Measurements from ENCODE around the gene KATNBL1.
"Not testable (repeated sequence)": the region's sequence is repeated elsewhere in the genome, so short reads cannot be mapped to it uniquely, and the experiment has no call there.

KATNBL1 gene

GRCh38 chr15:34193272-34193671 lies 16.6 kb downstream of the KATNBL1 start:
- DNase-seq: not testable (repeated sequence)

DNA sequence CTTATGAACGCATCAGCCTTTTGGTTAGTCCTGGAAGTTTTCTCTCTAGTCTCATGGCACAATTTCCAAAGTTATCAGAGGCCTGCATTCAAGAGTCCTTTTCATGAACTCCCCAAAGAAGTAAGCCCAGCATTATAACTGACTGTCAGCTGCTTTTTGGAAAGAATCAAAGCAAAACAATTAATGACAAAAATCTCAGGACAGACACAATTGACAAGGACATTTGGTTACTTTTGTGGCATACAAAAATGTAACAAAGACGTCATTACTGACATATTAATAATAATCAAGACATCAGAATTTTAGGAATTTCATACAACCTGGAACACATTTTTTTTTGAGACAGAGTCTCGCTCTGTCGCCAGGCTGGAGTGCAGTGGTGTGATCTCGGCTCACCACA lies 21.2 kb downstream of the KATNBL1 start:
- no peak for DNase-seq

- DNase-seq: no peak
These were observed 24.2 kb downstream of the KATNBL1 start for GRCh38 chr15:34185666-34186065.

DNA sequence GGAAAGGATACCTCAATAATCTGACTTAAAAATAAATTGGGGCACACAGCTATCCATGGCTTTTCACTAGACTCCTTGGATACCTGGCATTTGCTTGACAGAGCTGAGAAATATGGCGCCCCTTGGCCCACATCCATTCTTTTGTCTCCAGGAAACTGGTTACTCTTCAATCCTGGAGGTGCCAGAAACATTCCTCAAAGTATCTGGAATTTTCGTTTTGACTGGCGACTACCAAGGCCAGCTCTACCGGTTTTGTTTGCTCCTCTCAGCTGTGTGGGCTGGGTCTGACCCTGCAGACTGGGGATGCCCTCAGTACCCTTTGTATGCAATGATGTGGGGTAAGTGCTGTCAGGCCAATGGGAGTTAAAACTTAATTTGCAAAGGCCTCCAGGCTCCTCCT lies 27.0 kb downstream of the KATNBL1 start:
- peak; percentile 91 for DNase-seq

DNA sequence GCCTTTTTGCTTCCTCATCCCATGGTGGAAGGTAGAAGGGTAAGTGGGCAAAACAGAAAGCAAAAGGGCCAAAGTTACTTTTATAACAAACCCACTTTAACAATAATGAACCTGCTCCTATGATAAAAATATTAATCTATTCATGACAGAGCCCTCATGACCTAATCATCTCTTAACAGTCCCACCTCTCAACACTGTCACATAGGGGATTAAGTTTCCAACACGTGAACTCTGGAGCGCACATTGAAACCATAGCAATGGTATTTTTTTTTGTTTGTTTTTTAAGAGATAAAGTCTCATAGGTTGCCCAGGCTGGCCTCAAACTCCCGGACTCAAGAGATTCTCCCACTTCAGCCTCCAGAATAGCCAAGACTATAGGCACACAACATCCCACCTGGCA lies 30.7 kb downstream of the KATNBL1 start:
- no peak for DNase-seq

- not testable (repeated sequence) for DNase-seq
These were observed 43.8 kb downstream of the KATNBL1 start for GRCh38 chr15:34165987-34166573.

DNA sequence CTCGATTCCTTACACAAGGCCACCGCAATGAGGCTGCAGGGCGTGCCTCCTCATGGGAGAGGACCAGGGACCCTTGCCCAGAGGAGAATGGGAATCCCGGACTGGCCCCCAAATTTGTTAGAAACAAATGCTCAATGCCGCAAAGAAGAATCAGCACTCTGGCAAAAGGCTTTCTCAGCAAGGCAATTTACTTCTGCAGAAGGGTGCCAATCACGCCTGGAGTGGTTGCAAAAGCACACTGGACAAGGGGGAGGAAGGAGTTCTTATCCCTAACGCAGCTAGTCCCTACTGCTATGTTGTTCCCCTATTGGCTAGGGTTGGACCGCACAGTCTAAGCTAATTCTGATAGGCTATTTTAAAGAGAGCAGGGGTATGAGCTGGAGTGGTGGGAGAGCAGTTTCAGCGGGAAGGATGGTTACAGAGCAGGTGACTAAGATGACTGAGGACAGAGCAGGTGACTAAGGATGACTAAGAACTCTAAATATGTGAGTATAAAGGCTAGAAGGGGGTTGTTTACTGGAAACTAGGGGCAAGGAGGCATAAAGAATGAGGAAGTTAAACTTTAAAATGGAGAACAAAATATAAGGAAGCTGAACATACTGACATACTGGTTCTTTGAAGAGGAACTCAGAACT lies 48.5 kb downstream of the KATNBL1 start:
- peak; percentile 79 for DNase-seq

DNA sequence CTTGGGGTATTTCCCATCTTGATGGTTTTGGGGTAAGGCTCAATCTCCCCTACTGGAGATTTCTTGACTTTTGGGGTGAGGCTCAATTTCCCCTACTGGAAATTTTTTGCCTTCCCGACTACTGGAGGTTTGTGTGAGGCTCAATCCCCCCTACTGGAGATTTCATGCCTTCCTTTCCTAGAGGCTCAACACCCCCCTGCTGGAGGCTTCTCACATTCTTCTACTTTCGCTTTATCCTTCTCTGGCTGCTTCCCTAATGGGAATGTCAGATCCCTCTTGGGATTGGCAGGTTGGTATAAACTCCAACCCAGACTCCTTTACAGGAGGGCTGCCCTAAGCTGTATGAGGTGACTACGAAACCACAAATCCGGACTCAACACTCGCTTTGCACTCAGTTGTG lies 49.2 kb downstream of the KATNBL1 start:
- peak; percentile 63 for DNase-seq

DNA sequence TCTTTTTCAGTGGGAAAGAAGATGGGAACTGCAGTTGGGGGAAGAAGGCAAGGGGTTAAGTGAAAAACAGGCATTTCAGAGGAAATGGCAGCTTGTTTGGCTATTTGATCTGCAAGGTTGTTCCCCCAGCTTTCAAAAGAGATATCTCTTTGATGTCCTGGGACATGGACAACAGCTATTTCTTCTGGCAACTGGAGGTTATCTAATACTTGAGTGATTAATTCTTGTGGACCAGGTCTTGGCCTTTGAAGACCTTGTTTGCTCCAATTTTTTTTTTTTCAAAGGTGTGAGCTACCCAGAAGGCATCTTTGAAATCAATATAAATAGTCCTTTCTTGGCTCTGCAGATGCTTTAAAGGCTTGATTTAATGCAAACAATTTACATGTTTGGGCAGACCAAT lies 51.5 kb downstream of the KATNBL1 start:
- no peak for DNase-seq

- no peak for DNase-seq
These were observed 54.0 kb downstream of the KATNBL1 start for GRCh38 chr15:34155859-34156258.

DNA sequence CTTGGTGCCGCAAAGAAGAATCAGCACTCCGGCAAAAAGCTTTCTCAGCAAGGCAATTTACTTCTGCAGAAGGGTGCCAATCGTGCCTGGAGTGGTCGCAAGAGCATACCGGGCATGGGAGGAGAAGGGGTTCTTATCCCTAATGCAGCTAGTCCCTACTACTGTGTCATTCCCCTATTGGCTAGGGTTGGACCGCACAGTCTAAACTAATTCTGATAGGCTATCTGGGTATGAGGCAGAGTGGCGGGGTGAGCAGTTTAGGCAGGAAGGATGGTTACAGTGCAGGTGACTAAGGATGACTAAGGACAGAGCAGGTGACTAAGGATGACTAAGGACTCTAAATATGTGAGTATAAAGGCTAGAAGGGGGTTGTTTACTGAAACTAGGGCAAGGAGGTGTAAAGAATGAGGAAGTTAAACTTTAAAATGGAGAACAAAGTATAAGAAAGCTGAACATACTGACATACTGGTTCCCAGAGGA lies 55.1 kb downstream of the KATNBL1 start:
- peak; percentile 96 for DNase-seq

DNA sequence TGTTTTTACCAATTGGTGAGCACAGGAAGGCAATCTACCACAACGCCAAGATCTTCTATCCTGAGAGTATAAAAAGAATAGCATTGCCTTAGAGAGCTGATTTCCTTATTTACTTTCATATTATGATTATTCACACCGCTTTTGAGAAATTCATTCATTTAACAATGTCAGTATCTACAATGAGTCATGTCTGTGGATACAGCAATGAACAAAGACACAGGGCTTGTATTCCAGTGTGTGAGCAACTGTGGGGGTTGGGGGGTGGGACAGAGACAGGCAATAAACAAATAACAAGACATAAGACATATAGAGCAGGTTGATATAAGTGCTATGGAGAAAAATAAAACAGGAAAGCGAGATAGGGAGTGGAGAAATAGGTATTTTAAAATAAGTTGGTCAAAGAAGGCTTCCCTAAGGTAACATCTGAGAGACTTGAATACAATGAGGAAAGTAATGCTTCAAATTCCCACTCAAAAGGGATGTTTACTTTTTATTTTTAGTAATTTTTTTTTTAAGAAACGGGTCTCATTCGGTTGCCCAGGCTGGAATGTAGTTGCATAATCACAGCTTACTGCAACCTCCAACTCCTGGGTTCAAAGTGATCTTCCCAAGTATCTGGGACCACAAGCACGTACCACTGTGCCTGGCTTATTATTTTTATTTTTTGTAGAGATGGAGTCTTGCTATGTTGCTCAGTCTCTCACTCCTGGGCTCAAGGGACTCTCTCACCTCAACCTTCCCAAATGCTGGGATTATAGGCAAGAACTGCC lies 62.3 kb downstream of the KATNBL1 start:
- DNase-seq: no peak

DNA sequence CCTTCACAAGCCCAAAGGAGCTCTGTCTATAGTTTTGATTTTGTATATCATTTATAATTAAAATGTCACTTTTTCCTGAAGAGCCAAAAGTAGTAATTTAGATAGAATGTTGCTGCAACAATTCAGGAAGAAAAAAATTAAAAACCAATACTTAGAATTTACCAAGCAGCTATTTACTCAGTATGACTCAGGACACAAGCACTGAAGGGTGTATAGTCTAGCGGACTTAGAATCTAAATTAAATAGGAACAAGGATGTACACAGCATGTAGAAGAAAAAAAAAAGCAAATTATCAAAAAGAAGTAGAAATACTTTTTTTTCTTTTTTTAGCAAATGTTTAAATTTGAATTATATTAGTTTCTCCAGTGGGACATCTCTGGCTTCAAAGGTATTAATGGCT lies 76.4 kb downstream of the KATNBL1 start:
- DNase-seq: no peak

- DNase-seq: no peak
These were observed 77.0 kb downstream of the KATNBL1 start for GRCh38 chr15:34132881-34133280.

DNA sequence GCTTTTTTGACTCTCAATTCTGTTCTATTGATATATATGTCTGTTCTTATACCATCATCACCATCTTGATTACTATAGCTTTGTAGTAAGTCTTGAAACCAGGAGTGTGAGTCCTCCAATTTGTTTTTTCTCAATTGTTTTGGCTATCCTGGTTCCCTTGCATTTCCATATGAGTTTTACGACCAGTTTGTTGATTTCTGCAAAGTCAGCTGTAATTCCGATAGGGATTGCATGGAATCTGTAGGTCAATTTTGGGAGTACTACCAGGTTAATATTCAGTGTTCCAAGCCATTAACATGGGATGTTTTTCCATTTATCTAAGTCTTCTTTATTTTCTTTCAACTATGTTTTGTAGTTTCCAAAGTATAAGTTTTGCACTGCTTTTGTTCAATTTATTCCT lies 81.0 kb downstream of the KATNBL1 start:
- DNase-seq: no peak

GRCh38 chr15:34126522-34126921 lies 83.4 kb downstream of the KATNBL1 start:
- DNase-seq: no peak

- no peak for DNase-seq
These were observed 84.0 kb downstream of the KATNBL1 start for GRCh38 chr15:34125945-34126344.

DNA sequence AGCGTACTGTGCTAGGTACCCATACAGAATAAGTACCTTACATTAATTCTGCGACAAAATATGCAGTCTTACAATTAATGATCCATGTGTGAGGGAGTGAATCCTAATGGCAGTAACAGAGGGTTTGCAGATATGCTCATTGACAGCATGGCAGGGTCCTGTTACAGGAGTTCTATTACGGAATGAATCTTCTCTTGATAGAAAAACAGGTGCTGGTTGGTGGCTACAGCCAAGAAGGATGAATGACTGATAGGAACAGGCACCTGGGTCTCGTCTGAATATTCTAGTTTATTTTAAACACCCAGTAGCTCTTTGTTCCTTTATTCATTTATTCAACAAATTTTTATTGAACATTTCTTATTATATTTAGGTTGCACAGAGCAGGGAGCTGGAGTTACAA lies 85.2 kb downstream of the KATNBL1 start:
- no peak for DNase-seq

GRCh38 chr15:34122771-34123183 lies 87.1 kb downstream of the KATNBL1 start:
- peak; percentile 81 for DNase-seq

DNA sequence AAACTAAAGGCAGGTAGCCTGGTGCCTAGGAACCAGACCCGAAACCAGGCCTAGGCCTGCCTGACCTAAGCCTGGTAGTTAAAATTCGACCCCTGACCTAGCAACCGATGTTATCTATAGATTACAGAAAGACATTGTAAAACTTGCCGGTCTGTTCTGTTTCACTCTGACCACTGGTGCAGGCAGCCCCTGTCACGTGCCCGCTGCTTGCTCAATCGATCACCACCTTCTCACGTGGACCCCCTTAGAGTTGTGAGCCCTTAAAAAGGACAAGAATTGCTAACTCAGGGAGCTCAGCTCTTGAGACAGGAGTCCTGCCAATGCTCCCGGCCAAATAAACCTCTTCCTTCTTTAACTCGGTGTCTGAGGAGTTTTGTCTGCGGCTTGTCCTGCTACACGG lies 88.1 kb downstream of the KATNBL1 start:
- DNase-seq: peak; percentile 77

- DNase-seq: not testable (repeated sequence)
These were observed 89.5 kb downstream of the KATNBL1 start for GRCh38 chr15:34120420-34120819.

- no peak for DNase-seq
These were observed 90.6 kb downstream of the KATNBL1 start for GRCh38 chr15:34119291-34119690.

GRCh38 chr15:34116620-34117019 lies 93.3 kb downstream of the KATNBL1 start:
- DNase-seq: no peak

- no peak for DNase-seq
These were observed 95.2 kb downstream of the KATNBL1 start for GRCh38 chr15:34114739-34115138.
